ENCODE measurements around the gene DOCK1. TPM values are rescaled to one million over a fixed set of nuclear protein-coding genes. Genes with fewer than 3 reads are reported as not detected.
"Not testable (repeated sequence)": the region's sequence is repeated elsewhere in the genome, so short reads cannot be mapped to it uniquely, and the experiment has no call there.

DOCK1 gene
- total RNA-seq, 1 experiment from 2014 or later = not detected

DNA sequence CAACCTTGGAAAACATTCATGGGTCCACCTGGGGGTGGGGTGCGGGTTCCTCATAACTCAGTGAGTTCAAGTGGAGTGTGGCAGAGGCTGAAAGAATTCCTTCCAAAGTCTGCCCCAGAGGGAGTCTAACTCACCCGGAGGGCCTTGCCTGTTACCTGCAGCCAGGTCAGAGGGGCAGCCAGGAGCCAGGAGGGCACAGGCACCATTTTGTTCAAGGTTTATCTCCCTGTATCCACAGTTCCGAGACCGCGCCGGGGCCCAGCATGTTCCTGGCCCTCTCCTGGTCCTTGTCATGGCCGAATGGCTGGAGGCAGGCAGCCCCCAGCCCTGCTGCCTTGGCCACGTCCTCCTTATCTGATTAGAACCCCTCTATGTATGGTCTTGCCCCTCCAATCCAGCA is 11.4 kb upstream of the DOCK1 start:
- H3K9me2 ChIP-seq (replicated peaks; ENCODE audit: insufficient read depth, low read length) = no peaks in the 10 kb centered on the region
- no peaks in the 10 kb centered on the region for H3K4me1 ChIP-seq (ENCODE audit: low read length)
- H3K36me3 ChIP-seq (ENCODE audit: insufficient read depth, low read length) = no peaks in the 10 kb centered on the region
- no peak overlapping the region for H3K4me2 ChIP-seq (ENCODE audit: low read depth, low read length, poor library complexity, severe bottlenecking)
- H4K20me1 ChIP-seq (ENCODE audit: insufficient read depth, low read depth, low read length) = no peaks in the 10 kb centered on the region
- H3K27me3 ChIP-seq (ENCODE audit: low read length) = no peaks in the 10 kb centered on the region
- H3K27ac ChIP-seq (ENCODE audit: low read length) = no peak overlapping the region
- H3K9me3 ChIP-seq (ENCODE audit: low read length) = peaks cover 25% of the 10 kb centered on the region
- no peak overlapping the region for H2AFZ ChIP-seq (ENCODE audit: low read length)
- H3K4me3 ChIP-seq (ENCODE audit: low read length) = no peak overlapping the region
- DNase-seq = no peak
- H3K9ac ChIP-seq (ENCODE audit: low read length) = no peak overlapping the region
- H3K79me2 ChIP-seq (ENCODE audit: low read length) = no peaks in the 10 kb centered on the region

DNA sequence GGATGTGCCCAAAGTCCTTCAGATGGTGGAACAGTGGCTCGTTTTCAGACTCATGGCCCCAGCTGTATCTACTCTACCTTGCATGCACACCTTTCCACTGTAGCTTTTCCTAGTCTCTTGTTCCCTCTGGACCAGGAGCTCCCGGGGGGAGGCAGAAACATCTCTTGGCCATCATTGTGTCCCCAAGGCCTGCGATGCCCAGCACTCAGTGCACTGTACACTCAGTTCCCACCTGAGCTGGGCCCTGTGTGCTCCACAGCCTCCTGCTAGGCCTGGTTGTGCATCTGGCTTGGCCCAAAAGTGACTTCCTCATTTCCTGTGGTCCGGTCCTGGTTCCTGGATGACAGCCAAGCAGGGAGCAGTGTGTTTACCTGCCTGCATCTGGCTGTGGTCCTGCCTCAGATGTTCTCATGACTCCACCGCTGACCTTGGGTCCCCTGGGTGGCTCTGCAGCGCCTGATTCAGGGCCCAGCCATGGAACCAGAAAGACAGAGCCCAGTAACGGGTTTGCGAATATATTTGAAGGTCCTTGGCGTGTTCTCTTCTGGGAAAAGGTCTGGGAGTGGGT is 9.9 kb upstream of the DOCK1 start:
- Histone ChIP-seq H3K9me2 (replicated peaks; ENCODE audit: insufficient read depth, low read length) (no peaks in the 10 kb centered on the region), H3K36me3 (ENCODE audit: insufficient read depth, low read length) (no peaks in the 10 kb centered on the region), H3K79me2 (ENCODE audit: low read length) (no peaks in the 10 kb centered on the region), H3K4me3 (ENCODE audit: low read length) (no peak overlapping the region), H2AFZ (ENCODE audit: low read length) (no peak overlapping the region), H3K27ac (ENCODE audit: low read length) (no peak overlapping the region), H4K20me1 (ENCODE audit: insufficient read depth, low read depth, low read length) (no peaks in the 10 kb centered on the region), H3K9ac (ENCODE audit: low read length) (no peak overlapping the region), H3K9me3 (ENCODE audit: low read length) (peaks cover 25% of the 10 kb centered on the region), H3K4me1 (ENCODE audit: low read length) (no peaks in the 10 kb centered on the region), H3K4me2 (ENCODE audit: low read depth, low read length, poor library complexity, severe bottlenecking) (no peak overlapping the region), H3K27me3 (ENCODE audit: low read length) (no peaks in the 10 kb centered on the region)
- no peak for DNase-seq

DNA sequence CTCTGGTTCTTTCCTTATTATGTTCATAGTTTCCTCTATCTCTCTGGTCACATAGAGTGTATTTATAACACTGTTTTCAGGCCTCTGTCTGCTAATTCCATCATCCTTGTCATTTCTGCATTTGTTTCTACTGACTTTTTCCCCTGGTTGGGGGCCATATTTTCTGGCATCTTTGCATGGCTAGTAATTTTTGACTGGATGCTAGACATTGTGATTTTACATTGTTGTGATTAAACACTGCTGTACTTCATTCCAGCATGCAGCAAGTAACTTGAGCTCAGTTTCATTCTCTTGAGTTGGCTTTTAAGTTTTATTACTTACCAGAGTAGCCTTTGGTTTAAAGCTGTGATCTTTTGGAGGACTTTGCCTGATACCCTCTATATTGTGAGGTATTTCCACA is 6.8 kb upstream of the DOCK1 start:
- Histone ChIP-seq H3K9me3 (ENCODE audit: low read length) (peaks cover 18% of the 10 kb centered on the region), H3K9ac (ENCODE audit: low read length) (no peak overlapping the region), H4K20me1 (ENCODE audit: insufficient read depth, low read depth, low read length) (no peaks in the 10 kb centered on the region), H3K27ac (ENCODE audit: low read length) (no peak overlapping the region), H3K4me1 (ENCODE audit: low read length) (no peaks in the 10 kb centered on the region), H3K9me2 (replicated peaks; ENCODE audit: insufficient read depth, low read length) (no peaks in the 10 kb centered on the region), H3K36me3 (ENCODE audit: insufficient read depth, low read length) (no peaks in the 10 kb centered on the region), H3K4me2 (ENCODE audit: low read depth, low read length, poor library complexity, severe bottlenecking) (no peak overlapping the region), H3K27me3 (ENCODE audit: low read length) (no peaks in the 10 kb centered on the region), H3K79me2 (ENCODE audit: low read length) (no peaks in the 10 kb centered on the region), H3K4me3 (ENCODE audit: low read length) (no peak overlapping the region), H2AFZ (ENCODE audit: low read length) (no peak overlapping the region)
- no peak for DNase-seq

DNA sequence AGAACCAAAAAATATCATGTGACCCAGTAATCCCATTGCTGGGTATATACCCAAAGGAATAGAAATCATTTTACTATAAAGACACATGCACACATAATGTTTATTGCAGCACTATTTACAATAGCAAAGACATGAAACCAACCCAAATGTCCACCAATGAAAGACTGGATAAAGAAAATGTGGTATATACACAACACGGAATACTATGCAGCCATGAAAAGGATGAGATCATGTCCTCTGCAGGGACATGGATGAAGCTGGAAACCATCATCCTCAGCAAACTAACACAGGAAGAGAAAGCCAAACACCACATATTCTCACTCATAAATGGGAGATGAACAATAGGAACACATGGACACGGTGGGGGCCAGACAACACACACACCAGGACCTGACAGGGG is 5.7 kb upstream of the DOCK1 start:
- not testable (repeated sequence) for H3K9me2 ChIP-seq (replicated peaks; ENCODE audit: insufficient read depth, low read length); H3K36me3 ChIP-seq (ENCODE audit: insufficient read depth, low read length); H3K27ac ChIP-seq (ENCODE audit: low read length); H3K27me3 ChIP-seq (ENCODE audit: low read length); H3K4me2 ChIP-seq (ENCODE audit: low read depth, low read length, poor library complexity, severe bottlenecking); H3K9ac ChIP-seq (ENCODE audit: low read length); H3K4me3 ChIP-seq (ENCODE audit: low read length); H4K20me1 ChIP-seq (ENCODE audit: insufficient read depth, low read depth, low read length); H3K79me2 ChIP-seq (ENCODE audit: low read length); DNase-seq; H2AFZ ChIP-seq (ENCODE audit: low read length); H3K4me1 ChIP-seq (ENCODE audit: low read length)
- peaks cover 18% of the 10 kb centered on the region for H3K9me3 ChIP-seq (ENCODE audit: low read length)

DNA sequence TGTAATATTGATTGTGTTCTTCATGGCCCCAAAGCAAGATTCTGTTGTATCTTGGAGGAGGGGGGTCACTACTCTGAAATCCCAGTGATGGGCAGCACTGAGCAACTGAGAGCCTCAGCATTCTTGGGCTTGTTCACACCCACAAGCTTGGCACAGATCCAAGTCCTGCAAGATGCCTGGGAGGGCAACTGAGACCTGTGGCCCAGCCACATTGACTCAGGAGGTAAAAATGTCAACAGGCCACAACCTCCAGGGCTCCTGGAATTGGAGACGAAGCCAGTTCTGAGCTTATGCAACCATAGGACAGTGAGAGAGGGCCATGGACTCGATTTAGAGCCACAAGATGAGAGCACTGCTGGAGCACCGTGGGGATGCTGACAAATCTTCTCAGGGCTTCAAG is 3.1 kb upstream of the DOCK1 start:
- Histone ChIP-seq H3K4me3 (ENCODE audit: low read length) (no peak overlapping the region), H3K4me1 (ENCODE audit: low read length) (no peaks in the 10 kb centered on the region), H3K4me2 (ENCODE audit: low read depth, low read length, poor library complexity, severe bottlenecking) (no peak overlapping the region), H2AFZ (ENCODE audit: low read length) (no peak overlapping the region), H3K27me3 (ENCODE audit: low read length) (no peaks in the 10 kb centered on the region), H3K36me3 (ENCODE audit: insufficient read depth, low read length) (no peaks in the 10 kb centered on the region), H4K20me1 (ENCODE audit: insufficient read depth, low read depth, low read length) (no peaks in the 10 kb centered on the region), H3K27ac (ENCODE audit: low read length) (no peak overlapping the region), H3K9me3 (ENCODE audit: low read length) (peaks cover 5% of the 10 kb centered on the region; the same call in 1 of the 2 replicates), H3K9me2 (replicated peaks; ENCODE audit: insufficient read depth, low read length) (no peaks in the 10 kb centered on the region), H3K79me2 (ENCODE audit: low read length) (no peaks in the 10 kb centered on the region), H3K9ac (ENCODE audit: low read length) (no peak overlapping the region)
- no peak for DNase-seq

DNA sequence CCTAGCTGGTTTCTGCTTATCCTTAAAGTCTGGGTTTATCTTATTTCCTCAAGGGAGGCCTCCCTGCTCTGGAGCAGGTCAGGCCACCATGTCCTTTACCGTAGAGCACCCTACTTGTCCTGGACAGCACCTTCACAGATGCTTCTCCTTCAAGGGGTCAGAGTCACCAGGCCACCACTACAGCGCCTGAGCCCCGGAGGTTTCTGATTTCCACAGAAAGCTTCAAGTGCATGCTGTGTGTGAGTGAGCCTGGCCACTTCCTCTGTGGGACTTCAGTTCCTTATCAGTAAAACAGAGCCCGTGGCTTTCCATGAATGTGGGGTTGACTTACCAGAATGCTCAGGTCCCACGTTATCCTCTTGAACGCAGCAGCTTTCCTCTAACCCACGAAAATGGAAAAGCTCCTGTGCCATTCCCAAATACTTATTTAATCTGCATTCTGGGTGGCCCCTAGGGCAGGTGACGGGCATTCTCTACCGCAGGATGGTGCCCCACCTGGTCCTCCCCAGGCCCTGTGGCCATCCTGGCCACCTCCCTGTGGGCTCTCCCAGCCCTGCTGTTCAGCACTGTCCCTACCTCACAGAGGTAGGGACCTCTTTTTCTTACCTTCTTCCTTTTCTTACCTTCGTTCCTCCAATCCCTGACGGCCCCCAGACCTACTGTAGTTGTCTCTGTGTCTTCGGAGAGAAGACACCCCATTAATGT is 1.4 kb upstream of the DOCK1 start:
- Histone ChIP-seq H3K4me2 (ENCODE audit: low read depth, low read length, poor library complexity, severe bottlenecking) (no peak overlapping the region), H4K20me1 (ENCODE audit: insufficient read depth, low read depth, low read length) (no peaks in the 10 kb centered on the region), H2AFZ (ENCODE audit: low read length) (no peak overlapping the region), H3K36me3 (ENCODE audit: insufficient read depth, low read length) (no peaks in the 10 kb centered on the region), H3K9me2 (replicated peaks; ENCODE audit: insufficient read depth, low read length) (no peaks in the 10 kb centered on the region), H3K27me3 (ENCODE audit: low read length) (no peaks in the 10 kb centered on the region), H3K27ac (ENCODE audit: low read length) (no peak overlapping the region), H3K4me1 (ENCODE audit: low read length) (no peaks in the 10 kb centered on the region), H3K9ac (ENCODE audit: low read length) (no peak overlapping the region), H3K79me2 (ENCODE audit: low read length) (no peaks in the 10 kb centered on the region), H3K4me3 (ENCODE audit: low read length) (no peak overlapping the region), H3K9me3 (ENCODE audit: low read length) (no peaks in the 10 kb centered on the region; the same call in 1 of the 2 replicates)
- no peak for DNase-seq

DNA sequence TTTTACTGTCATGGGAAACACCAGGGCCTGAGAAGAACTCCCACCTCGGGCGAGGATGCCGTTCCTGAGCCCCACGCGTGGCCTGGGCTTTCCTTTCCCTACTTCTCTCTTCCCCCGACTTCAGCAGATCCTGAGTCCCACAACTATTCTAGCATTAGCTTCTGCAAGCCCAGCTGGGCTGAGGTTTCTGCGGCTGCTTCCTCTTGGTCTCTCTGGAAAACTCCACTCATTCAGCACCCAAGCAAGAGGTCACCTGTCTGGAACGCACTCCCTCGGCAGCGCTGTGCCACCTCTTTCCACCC is 761 bp upstream of the DOCK1 start:
- DNase-seq = no peak
- Histone ChIP-seq H3K9me2 (replicated peaks; ENCODE audit: insufficient read depth, low read length) (no peaks in the 10 kb centered on the region), H4K20me1 (ENCODE audit: insufficient read depth, low read depth, low read length) (no peaks in the 10 kb centered on the region), H3K9ac (ENCODE audit: low read length) (no peak overlapping the region), H3K27me3 (ENCODE audit: low read length) (no peaks in the 10 kb centered on the region), H3K4me2 (ENCODE audit: low read depth, low read length, poor library complexity, severe bottlenecking) (no peak overlapping the region), H2AFZ (ENCODE audit: low read length) (no peak overlapping the region), H3K4me3 (ENCODE audit: low read length) (no peak overlapping the region), H3K79me2 (ENCODE audit: low read length) (no peaks in the 10 kb centered on the region), H3K4me1 (ENCODE audit: low read length) (no peaks in the 10 kb centered on the region), H3K9me3 (ENCODE audit: low read length) (no peaks in the 10 kb centered on the region; the same call in 1 of the 2 replicates), H3K36me3 (ENCODE audit: insufficient read depth, low read length) (no peaks in the 10 kb centered on the region), H3K27ac (ENCODE audit: low read length) (no peak overlapping the region)

DNA sequence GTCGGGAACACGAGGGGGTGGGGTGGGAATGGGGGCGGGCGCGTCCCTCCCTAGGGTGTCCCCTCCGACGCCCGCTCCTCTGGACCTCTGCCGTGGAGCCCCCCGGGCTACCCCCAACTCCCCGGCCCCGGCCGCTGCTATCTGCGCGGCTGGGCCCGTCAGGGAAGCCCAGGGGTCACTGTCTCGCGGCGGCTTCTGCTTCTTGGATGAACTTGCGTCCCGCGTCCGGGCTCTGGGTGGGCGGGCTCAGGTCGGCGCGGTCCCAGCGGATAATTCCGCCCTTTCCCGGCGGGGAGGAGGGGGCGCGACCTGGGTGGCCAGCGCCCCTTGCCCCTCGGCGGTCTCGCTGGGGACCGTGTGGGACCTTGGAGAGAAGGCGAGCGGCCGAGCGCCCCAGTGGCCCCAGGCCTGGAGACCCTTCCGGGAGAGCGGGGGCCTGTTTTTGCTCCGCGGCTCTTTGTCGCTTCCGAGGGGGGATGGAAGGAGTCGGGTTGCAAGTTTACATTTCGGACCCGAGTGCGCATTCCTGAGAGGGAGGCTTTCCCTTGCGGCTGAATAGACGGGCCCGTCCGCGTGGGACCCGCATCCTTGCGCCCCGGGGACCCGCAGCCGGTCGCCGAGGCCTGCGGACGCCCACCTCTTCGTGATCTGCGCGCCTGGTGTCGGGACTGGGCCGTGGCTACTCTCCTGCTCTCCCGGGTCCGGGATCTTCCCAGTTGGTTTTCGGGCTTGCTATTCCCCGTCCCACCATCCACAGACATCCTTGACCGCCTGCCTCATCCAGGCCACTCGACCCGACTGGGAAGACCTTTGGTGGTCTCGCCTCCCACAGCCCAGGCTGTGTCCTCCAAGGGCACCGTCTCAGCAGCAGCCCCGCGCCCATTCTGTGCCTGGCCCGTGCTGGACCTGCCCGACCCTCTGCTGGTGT is 812 bp downstream of the DOCK1 start:
- Histone ChIP-seq H3K4me3 (ENCODE audit: low read length) (no peak overlapping the region), H3K9me3 (ENCODE audit: low read length) (no peaks in the 10 kb centered on the region; the same call in 1 of the 2 replicates), H3K4me1 (ENCODE audit: low read length) (no peaks in the 10 kb centered on the region), H3K9me2 (replicated peaks; ENCODE audit: insufficient read depth, low read length) (no peaks in the 10 kb centered on the region), H3K79me2 (ENCODE audit: low read length) (no peaks in the 10 kb centered on the region), H3K4me2 (ENCODE audit: low read depth, low read length, poor library complexity, severe bottlenecking) (no peak overlapping the region), H3K9ac (ENCODE audit: low read length) (no peak overlapping the region), H4K20me1 (ENCODE audit: insufficient read depth, low read depth, low read length) (no peaks in the 10 kb centered on the region), H3K27ac (ENCODE audit: low read length) (no peak overlapping the region), H2AFZ (ENCODE audit: low read length) (no peak overlapping the region), H3K36me3 (ENCODE audit: insufficient read depth, low read length) (no peaks in the 10 kb centered on the region), H3K27me3 (ENCODE audit: low read length) (no peaks in the 10 kb centered on the region)
- DNase-seq = no peak

Data from Karpas-422 (cell line).